Stimulated activated naive CD8-positive, alpha-beta T cell treated with anti-CD3 and anti-CD28 coated beads, Interleukin-15, amount 100 ng/mL, for 72 hours (primary cell): ENCODE data around the gene FLT3LG.
"Not testable (repeated sequence)": the region's sequence is repeated elsewhere in the genome, so short reads cannot be mapped to it uniquely, and the experiment has no call there.

Source experiments
- ATAC-seq: fragments of 150-1000 bp; cut with Tn5 transposase; 2 replicates; pipeline ENCODE4 v1.10.0; 2021; ENCODE audit warnings: mild to moderate bottlenecking, moderate library complexity
- DNase-seq, 2 donors: peaks; one replicate each; pipeline ENCODE4 v3.0.0; 2021 to 2022
- H3K27ac Mint-ChIP-seq, 2 donors: one replicate each; pipeline ENCODE4 v1.8.0; 2022; ENCODE audit warnings: mild to moderate bottlenecking in 2 of 2, mixed read lengths in 2 of 2, moderate library complexity in 2 of 2
- H3K27me3 Mint-ChIP-seq: one replicate; pipeline ENCODE4 v1.8.0; 2022; ENCODE audit warnings: mixed read lengths
- H3K4me1 Mint-ChIP-seq: one replicate; pipeline ENCODE4 v1.8.0; 2022; ENCODE audit warnings: mild to moderate bottlenecking, mixed read lengths
- H3K4me3 Mint-ChIP-seq, 2 donors: one replicate each; pipeline ENCODE4 v1.8.0; 2022; ENCODE audit warnings: mild to moderate bottlenecking in 2 of 2, mixed read lengths in 2 of 2, moderate library complexity in 1 of 2
- H3K9me3 Mint-ChIP-seq, 2 donors: one replicate each; pipeline ENCODE4 v1.8.0; 2022; ENCODE audit warnings: mixed read lengths in 2 of 2

The FLT3LG gene

DNA sequence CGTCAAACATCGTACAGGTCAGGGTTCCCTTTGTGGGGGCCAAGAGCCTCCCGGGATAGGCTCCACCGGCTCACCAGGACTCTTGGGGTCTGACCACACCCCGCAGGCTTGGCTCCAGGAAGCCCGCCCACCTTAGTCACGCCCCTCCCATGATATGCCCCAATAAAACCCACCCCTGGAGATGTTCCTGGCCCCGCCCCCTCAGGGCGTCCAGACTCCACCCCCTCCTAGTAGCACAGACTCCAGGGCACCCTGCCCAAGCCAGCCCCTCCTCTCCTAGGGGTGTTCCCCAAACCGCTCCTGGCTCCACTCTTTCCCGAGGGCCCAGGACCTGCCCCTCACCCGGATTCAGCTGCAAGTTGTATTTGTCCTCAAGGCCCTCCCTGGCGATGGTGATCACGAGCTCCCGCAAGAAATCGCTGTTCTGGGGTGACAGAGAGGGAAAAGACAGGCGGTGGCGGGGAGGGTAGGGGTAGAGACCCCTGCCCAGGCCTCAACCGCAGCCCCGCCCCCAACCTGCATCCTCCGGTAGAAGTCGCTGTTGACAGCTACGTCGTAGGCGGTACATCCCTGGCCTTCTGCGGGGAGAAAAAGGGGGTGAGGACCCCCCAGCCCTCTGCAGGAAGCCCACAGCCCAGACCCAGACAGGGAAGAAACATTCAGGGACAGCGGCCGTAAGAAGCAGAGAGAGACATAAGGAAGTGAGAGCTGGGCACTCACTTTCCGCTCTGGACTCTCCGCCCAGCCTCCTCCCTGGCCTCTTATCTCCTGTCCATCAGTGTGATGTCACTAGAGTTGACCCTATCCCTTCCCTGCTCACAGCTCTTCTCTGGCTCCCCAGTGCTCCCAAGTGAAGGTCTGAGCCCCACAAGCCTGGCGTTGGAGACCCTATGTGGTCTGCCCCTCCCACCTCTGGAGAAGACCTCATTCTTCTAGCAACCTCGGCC, 26.3 kb upstream of the FLT3LG start:
- DNase-seq (no peak), ATAC-seq (no peak)
- no peak overlapping the region for H3K4me3 Mint-ChIP-seq
- peaks cover 1% of the 10 kb centered on the region for H3K27me3 Mint-ChIP-seq
- peaks cover 77% of the 10 kb centered on the region for H3K4me1 Mint-ChIP-seq
- H3K27ac Mint-ChIP-seq: peak overlapping the region in 1 of 2 donors; percentile 31
- no peaks in the 10 kb centered on the region for H3K9me3 Mint-ChIP-seq

DNA sequence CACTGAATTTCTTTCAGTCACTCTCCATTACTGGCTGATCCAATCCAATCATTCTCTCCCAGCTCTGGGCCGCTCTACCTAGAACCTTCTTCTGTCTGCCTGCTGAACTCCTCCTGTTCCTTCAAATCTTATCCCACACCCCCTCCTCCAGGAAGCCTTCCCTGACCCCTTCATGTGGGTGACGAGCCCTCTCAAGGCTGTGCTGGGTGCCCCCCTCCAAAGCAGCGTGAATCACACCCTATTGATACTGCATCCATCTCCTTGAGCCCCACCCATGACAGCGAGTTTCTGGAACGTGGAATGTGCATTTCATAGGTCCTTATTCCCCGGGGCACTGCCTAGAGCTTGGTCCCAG, 25.6 kb upstream of the FLT3LG start:
- no peak for ATAC-seq
- DNase-seq: no peak
- H3K27me3 Mint-ChIP-seq: no peaks in the 10 kb centered on the region
- H3K4me1 Mint-ChIP-seq: peaks cover 79% of the 10 kb centered on the region
- peak overlapping the region in 1 of 2 donors; percentile 31 for H3K27ac Mint-ChIP-seq
- no peak overlapping the region for H3K4me3 Mint-ChIP-seq
- H3K9me3 Mint-ChIP-seq: no peaks in the 10 kb centered on the region

- H3K4me1 Mint-ChIP-seq: peaks cover 73% of the 10 kb centered on the region
- no peaks in the 10 kb centered on the region for H3K9me3 Mint-ChIP-seq
- peak overlapping the region; percentile 95 to 98 for H3K4me3 Mint-ChIP-seq
- ATAC-seq: no peak
- no peaks in the 10 kb centered on the region for H3K27me3 Mint-ChIP-seq
- peak overlapping the region; percentile 10 to 99 for H3K27ac Mint-ChIP-seq
- no peak for DNase-seq
These were observed 23.6 kb upstream of the FLT3LG start for GRCh38 chr19:49450405-49450804.

GRCh38 chr19:49451430-49452181, 22.4 kb upstream of the FLT3LG start, which contains the start of gene PIH1D1:
Gene PIH1D1, minus strand, starts transcription at chr19:49451814. Its CDS starts 240 bp downstream, at chr19:49451574.
- Mint-ChIP-seq H3K27ac (peak within 1 kb of the TSS; percentile 100), H3K4me1 (peaks cover 78% of the 10 kb centered on the region), H3K27me3 (no peaks in the 10 kb centered on the region), H3K4me3 (peak within 1 kb of the TSS; percentile 95 to 98), H3K9me3 (no peaks in the 10 kb centered on the region)
- peak; percentile 93 to 97 for DNase-seq
- ATAC-seq: peak; percentile 80

- peak; percentile 99 for DNase-seq
- Mint-ChIP-seq H3K4me1 (peaks cover 69% of the 10 kb centered on the region), H3K27me3 (no peaks in the 10 kb centered on the region), H3K27ac (peak within 1 kb of the TSS; percentile 100), H3K9me3 (no peaks in the 10 kb centered on the region), H3K4me3 (peak within 1 kb of the TSS; percentile 95 to 98)
- ATAC-seq: peak; percentile 93
These were observed 20.8 kb upstream of the FLT3LG start, which contains the start of gene ALDH16A1 for GRCh38 chr19:49453013-49453756. Gene ALDH16A1, plus strand, starts transcription at chr19:49453225. Its CDS starts 107 bp downstream, at chr19:49453332.

GRCh38 chr19:49453757-49454240, 20.2 kb upstream of the FLT3LG start:
- Mint-ChIP-seq H3K27me3 (no peaks in the 10 kb centered on the region), H3K4me3 (peak overlapping the region; percentile 95 to 98), H3K9me3 (no peaks in the 10 kb centered on the region), H3K4me1 (peaks cover 66% of the 10 kb centered on the region), H3K27ac (peak overlapping the region; percentile 100)
- DNase-seq: peak in 1 of 2 donors; percentile 30
- peak; percentile 1 for ATAC-seq

- Mint-ChIP-seq H3K4me3 (no peak overlapping the region), H3K9me3 (no peaks in the 10 kb centered on the region), H3K27ac (peak overlapping the region in 1 of 2 donors; percentile 14), H3K4me1 (peaks cover 46% of the 10 kb centered on the region), H3K27me3 (no peaks in the 10 kb centered on the region)
- no peak for DNase-seq
- no peak for ATAC-seq
These were observed 18.2 kb upstream of the FLT3LG start for GRCh38 chr19:49455773-49456172.

- no peak overlapping the region for H3K4me3 Mint-ChIP-seq
- H3K27ac Mint-ChIP-seq: peak overlapping the region in 1 of 2 donors; percentile 14
- DNase-seq (no peak), ATAC-seq (no peak)
- H3K4me1 Mint-ChIP-seq: peaks cover 41% of the 10 kb centered on the region
- H3K9me3 Mint-ChIP-seq: no peaks in the 10 kb centered on the region
- H3K27me3 Mint-ChIP-seq: no peaks in the 10 kb centered on the region
These were observed 17.7 kb upstream of the FLT3LG start for GRCh38 chr19:49456326-49456725.

GRCh38 chr19:49458567-49458903, 15.5 kb upstream of the FLT3LG start:
- H3K27me3 Mint-ChIP-seq: no peaks in the 10 kb centered on the region
- H3K4me1 Mint-ChIP-seq: peaks cover 26% of the 10 kb centered on the region
- no peak for ATAC-seq
- DNase-seq: no peak
- no peaks in the 10 kb centered on the region for H3K9me3 Mint-ChIP-seq
- H3K4me3 Mint-ChIP-seq: no peak overlapping the region
- H3K27ac Mint-ChIP-seq: peak overlapping the region in 1 of 2 donors; percentile 61

DNA sequence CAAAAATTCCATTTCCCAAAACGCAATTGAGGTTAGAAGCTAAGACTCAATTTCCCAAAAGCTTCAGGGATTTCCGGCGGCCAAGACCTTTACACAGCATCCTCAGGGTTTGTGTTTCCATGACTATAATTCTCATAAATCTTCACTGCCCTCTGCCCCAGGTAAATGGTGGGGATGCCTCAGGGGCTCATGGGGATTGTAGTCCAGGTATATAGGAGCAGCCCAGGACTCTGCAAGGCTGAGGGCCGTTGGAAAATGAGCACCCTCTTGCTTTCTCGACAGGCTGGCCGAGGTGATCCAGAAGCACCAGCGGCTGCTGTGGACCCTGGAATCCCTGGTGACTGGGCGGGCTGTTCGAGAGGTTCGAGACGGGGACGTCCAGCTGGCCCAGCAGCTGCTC, 14.6 kb upstream of the FLT3LG start:
- DNase-seq (no peak), ATAC-seq (no peak)
- Mint-ChIP-seq H3K27ac (no peak overlapping the region), H3K9me3 (no peaks in the 10 kb centered on the region), H3K4me1 (peaks cover 27% of the 10 kb centered on the region), H3K4me3 (no peak overlapping the region), H3K27me3 (no peaks in the 10 kb centered on the region)

DNA sequence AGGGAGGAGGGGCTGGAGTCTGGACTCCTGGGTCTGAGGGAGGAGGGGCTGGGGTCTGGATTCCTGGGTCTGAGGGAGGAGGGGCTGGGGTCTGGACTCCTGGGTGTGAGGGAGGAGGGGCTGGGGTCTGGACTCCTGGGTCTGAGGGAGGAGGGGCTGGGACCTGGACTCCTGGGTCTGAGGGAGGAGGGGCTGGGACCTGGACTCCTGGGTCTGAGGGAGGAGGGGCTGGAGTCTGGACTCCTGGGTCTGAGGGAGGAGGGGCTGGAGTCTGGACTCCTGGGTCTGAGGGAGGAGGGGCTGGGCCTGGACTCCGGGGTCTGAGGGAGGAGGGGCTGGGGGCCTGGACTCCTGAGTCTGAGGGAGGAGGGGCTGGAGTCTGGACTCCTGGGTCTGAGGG, 12.9 kb upstream of the FLT3LG start:
- H3K27ac Mint-ChIP-seq, H3K4me3 Mint-ChIP-seq, H3K27me3 Mint-ChIP-seq, ATAC-seq, DNase-seq, H3K9me3 Mint-ChIP-seq: not testable (repeated sequence)
- H3K4me1 Mint-ChIP-seq: peaks cover 32% of the 10 kb centered on the region

DNA sequence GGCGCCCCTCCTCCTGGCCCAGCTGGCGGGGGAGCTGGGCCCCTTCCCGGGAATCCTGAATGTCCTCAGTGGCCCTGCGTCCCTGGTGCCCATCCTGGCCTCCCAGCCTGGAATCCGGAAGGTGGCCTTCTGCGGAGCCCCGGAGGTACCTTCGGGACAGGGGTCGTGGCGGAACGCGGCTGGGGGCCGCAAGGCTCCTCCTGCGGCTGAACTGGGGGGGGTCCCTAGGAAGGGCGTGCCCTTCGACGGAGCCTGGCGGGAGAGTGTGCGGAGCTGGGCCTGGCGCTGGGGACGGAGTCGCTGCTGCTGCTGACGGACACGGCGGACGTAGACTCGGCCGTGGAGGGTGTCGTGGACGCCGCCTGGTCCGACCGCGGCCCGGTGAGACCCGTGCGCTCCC, 12.4 kb upstream of the FLT3LG start:
- DNase-seq (no peak), ATAC-seq (no peak)
- Mint-ChIP-seq H3K4me3 (no peak overlapping the region), H3K4me1 (peaks cover 29% of the 10 kb centered on the region), H3K9me3 (no peaks in the 10 kb centered on the region), H3K27me3 (no peaks in the 10 kb centered on the region), H3K27ac (no peak overlapping the region)

DNA sequence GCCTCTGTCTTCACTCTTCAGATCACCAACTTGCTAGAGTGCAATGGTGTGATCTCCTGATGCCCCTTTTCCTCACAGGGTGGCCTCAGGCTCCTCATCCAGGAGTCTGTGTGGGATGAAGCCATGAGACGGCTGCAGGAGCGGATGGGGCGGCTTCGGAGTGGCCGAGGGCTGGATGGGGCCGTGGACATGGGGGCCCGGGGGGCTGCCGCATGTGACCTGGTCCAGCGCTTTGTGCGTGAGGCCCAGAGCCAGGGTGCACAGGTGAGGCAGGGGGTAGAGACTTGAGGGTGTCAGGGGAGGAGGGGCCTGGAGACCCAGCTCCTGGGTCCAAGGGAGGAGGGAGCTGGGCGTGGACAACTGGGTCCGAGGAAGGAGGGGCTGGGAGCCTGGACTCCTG, 11.5 kb upstream of the FLT3LG start:
- no peak for ATAC-seq
- H3K27me3 Mint-ChIP-seq: no peaks in the 10 kb centered on the region
- peaks cover 29% of the 10 kb centered on the region for H3K4me1 Mint-ChIP-seq
- DNase-seq: no peak
- no peak overlapping the region for H3K4me3 Mint-ChIP-seq
- peak overlapping the region; percentile 5 to 13 for H3K27ac Mint-ChIP-seq
- no peaks in the 10 kb centered on the region for H3K9me3 Mint-ChIP-seq

DNA sequence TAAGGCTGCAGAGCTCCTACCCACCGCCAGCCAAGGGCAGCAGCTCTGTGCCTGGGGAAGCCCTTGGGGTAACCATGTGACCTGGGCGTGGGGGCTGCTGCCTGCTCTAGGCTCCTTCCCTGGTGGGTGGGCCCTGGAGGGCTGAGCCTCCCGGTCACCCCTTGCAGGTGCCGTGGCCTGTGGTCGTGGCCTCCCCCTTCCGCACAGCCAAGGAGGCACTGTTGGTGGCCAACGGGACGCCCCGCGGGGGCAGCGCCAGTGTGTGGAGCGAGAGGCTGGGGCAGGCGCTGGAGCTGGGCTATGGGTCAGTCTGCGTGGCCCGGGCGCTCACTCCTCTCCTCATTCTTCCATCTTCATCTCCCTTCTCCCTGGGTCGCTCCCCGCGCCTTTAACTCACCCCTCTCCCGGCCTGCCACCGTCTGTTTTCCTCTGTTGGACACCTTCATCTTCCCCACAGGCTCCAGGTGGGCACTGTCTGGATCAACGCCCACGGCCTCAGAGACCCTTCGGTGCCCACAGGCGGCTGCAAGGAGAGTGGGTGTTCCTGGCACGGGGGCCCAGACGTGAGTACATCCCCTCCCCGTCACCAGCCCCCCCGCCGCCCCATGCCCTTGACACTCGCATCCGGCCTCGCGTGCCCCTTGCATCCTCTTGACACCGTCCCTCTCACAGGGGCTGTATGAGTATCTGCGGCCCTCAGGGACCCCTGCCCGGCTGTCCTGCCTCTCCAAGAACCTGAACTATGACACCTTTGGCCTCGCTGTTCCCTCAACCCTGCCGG, 9.9 kb upstream of the FLT3LG start:
- no peaks in the 10 kb centered on the region for H3K9me3 Mint-ChIP-seq
- ATAC-seq (no peak), DNase-seq (no peak)
- no peak overlapping the region for H3K4me3 Mint-ChIP-seq
- peaks cover 30% of the 10 kb centered on the region for H3K4me1 Mint-ChIP-seq
- H3K27ac Mint-ChIP-seq: no peak overlapping the region
- no peaks in the 10 kb centered on the region for H3K27me3 Mint-ChIP-seq

GRCh38 chr19:49465371-49465770, 8.6 kb upstream of the FLT3LG start:
- no peak overlapping the region for H3K4me3 Mint-ChIP-seq
- H3K4me1 Mint-ChIP-seq: peaks cover 42% of the 10 kb centered on the region
- H3K27ac Mint-ChIP-seq: peak overlapping the region; percentile 34 to 52
- ATAC-seq (no peak), DNase-seq (no peak)
- H3K27me3 Mint-ChIP-seq: no peaks in the 10 kb centered on the region
- no peaks in the 10 kb centered on the region for H3K9me3 Mint-ChIP-seq
